ES-I3 (cell line): ENCODE measurements around the gene PPP1R27.

Source experiments
- H3K36me3 ChIP-seq: 2 replicates; pipeline ENCODE4 v1.6.1; 2013; ENCODE audit warnings: mild to moderate bottlenecking, low read length, control low read depth, moderate library complexity; ENCODE audit not compliant: insufficient read depth
- H3K4me1 ChIP-seq: 2 replicates; pipeline ENCODE4 v1.6.1; 2013; ENCODE audit warnings: mild to moderate bottlenecking, control low read depth, low read length; ENCODE audit not compliant: insufficient read depth
- H3K9ac ChIP-seq: 2 replicates; pipeline ENCODE4 v1.6.1; 2013; ENCODE audit warnings: low read depth, mild to moderate bottlenecking, low read length, moderate library complexity
- H3K9me3 ChIP-seq: 2 replicates; pipeline ENCODE4 v1.6.1; 2013; ENCODE audit warnings: mild to moderate bottlenecking, low read length, moderate library complexity; ENCODE audit not compliant: control insufficient read depth, insufficient read depth

Gene PPP1R27

GRCh38 chr17:81823820-81824550, 10.9 kb downstream of the PPP1R27 start:
- Histone ChIP-seq H3K4me1 (peaks cover 9% of the 10 kb centered on the region; the same call in 1 of the 2 replicates), H3K9me3 (no peaks in the 10 kb centered on the region), H3K9ac (no peak overlapping the region), H3K36me3 (no peaks in the 10 kb centered on the region)

GRCh38 chr17:81822996-81823819, 11.6 kb downstream of the PPP1R27 start:
- Histone ChIP-seq H3K9me3 (no peaks in the 10 kb centered on the region), H3K4me1 (peaks cover 3% of the 10 kb centered on the region; the same call in 1 of the 2 replicates), H3K9ac (no peak overlapping the region), H3K36me3 (no peaks in the 10 kb centered on the region)

GRCh38 chr17:81822312-81822637, 12.6 kb downstream of the PPP1R27 start:
- H3K4me1 ChIP-seq = peaks cover 3% of the 10 kb centered on the region; the same call in 1 of the 2 replicates
- H3K9ac ChIP-seq = no peak overlapping the region
- H3K9me3 ChIP-seq = no peaks in the 10 kb centered on the region

GRCh38 chr17:81821603-81822311, 13.1 kb downstream of the PPP1R27 start:
- H3K4me1 ChIP-seq = peaks cover 3% of the 10 kb centered on the region; the same call in 1 of the 2 replicates
- no peak overlapping the region for H3K9ac ChIP-seq
- H3K9me3 ChIP-seq = no peaks in the 10 kb centered on the region
- H3K36me3 ChIP-seq = no peaks in the 10 kb centered on the region

More at GRCh38 chr17:81822312-81822637, 12.6 kb downstream of the PPP1R27 start:
- H3K36me3 ChIP-seq = no peaks in the 10 kb centered on the region

- H3K9ac ChIP-seq = no peak overlapping the region
Measured at GRCh38 chr17:81821147-81821546, 13.7 kb downstream of the PPP1R27 start.

GRCh38 chr17:81819708-81820107, 15.1 kb downstream of the PPP1R27 start:
- no peaks in the 10 kb centered on the region for H3K9me3 ChIP-seq
- H3K36me3 ChIP-seq = no peaks in the 10 kb centered on the region
- H3K9ac ChIP-seq = no peak overlapping the region
- H3K4me1 ChIP-seq = peaks cover 5% of the 10 kb centered on the region; the same call in 1 of the 2 replicates

More at GRCh38 chr17:81821147-81821546, 13.7 kb downstream of the PPP1R27 start:
- peaks cover 3% of the 10 kb centered on the region; the same call in 1 of the 2 replicates for H3K4me1 ChIP-seq
- H3K36me3 ChIP-seq = no peaks in the 10 kb centered on the region
- no peaks in the 10 kb centered on the region for H3K9me3 ChIP-seq

- Histone ChIP-seq H3K4me1 (peaks cover 5% of the 10 kb centered on the region; the same call in 1 of the 2 replicates), H3K9ac (no peak overlapping the region), H3K36me3 (no peaks in the 10 kb centered on the region), H3K9me3 (no peaks in the 10 kb centered on the region)
Measured at GRCh38 chr17:81817758-81818147, 17.1 kb downstream of the PPP1R27 start.

- H3K4me1 ChIP-seq = peaks cover 5% of the 10 kb centered on the region; the same call in 1 of the 2 replicates
- H3K36me3 ChIP-seq = no peaks in the 10 kb centered on the region
- no peaks in the 10 kb centered on the region for H3K9me3 ChIP-seq
- H3K9ac ChIP-seq = no peak overlapping the region
Measured at GRCh38 chr17:81815646-81815986, 19.2 kb downstream of the PPP1R27 start.

- Histone ChIP-seq H3K36me3 (no peaks in the 10 kb centered on the region), H3K4me1 (peaks cover 5% of the 10 kb centered on the region; the same call in 1 of the 2 replicates), H3K9me3 (no peaks in the 10 kb centered on the region), H3K9ac (no peak overlapping the region)
Measured at GRCh38 chr17:81814748-81815645, 19.9 kb downstream of the PPP1R27 start.

- no peak overlapping the region for H3K9ac ChIP-seq
- H3K4me1 ChIP-seq = peaks cover 5% of the 10 kb centered on the region; the same call in 1 of the 2 replicates
- no peaks in the 10 kb centered on the region for H3K36me3 ChIP-seq
- no peaks in the 10 kb centered on the region for H3K9me3 ChIP-seq
Measured at GRCh38 chr17:81813861-81814683, 20.8 kb downstream of the PPP1R27 start.

GRCh38 chr17:81813371-81813684, 21.5 kb downstream of the PPP1R27 start:
- no peaks in the 10 kb centered on the region for H3K9me3 ChIP-seq
- H3K36me3 ChIP-seq = no peaks in the 10 kb centered on the region
- peaks cover 5% of the 10 kb centered on the region; the same call in 1 of the 2 replicates for H3K4me1 ChIP-seq
- H3K9ac ChIP-seq = no peak overlapping the region

GRCh38 chr17:81812571-81813370, 22.1 kb downstream of the PPP1R27 start:
- Histone ChIP-seq H3K9me3 (no peaks in the 10 kb centered on the region), H3K36me3 (no peaks in the 10 kb centered on the region), H3K4me1 (peaks cover 5% of the 10 kb centered on the region; the same call in 1 of the 2 replicates), H3K9ac (no peak overlapping the region)
